Fibroblast of lung (primary cell): Measurements from ENCODE around the gene RNPEP. TPM values are rescaled to one million over a fixed set of nuclear protein-coding genes. Genes with fewer than 3 reads are reported as not detected.

Experiments
- DNase-seq, 2 donors: peaks; one replicate each; pipeline versions ENCODE4 v3.0.0 to v3.0.0-alpha.2; 2010; ENCODE audit warnings: low read depth in 2 of 2
- H2AFZ ChIP-seq: 2 replicates; pipeline ENCODE4 v1.5.1; 2012; ENCODE audit warnings: low read length, control low read depth, inconsistent platforms
- H3K27ac ChIP-seq: 2 replicates; pipeline ENCODE4 v1.5.1; 2011; ENCODE audit warnings: low read length, control low read depth; ENCODE audit not compliant: insufficient read depth
- H3K27me3 ChIP-seq: 2 replicates; pipeline ENCODE4 v1.5.1; 2011; ENCODE audit warnings: mild to moderate bottlenecking, low read length; ENCODE audit not compliant: control insufficient read depth, insufficient read depth
- H3K36me3 ChIP-seq: 2 replicates; pipeline ENCODE4 v1.5.1; 2011; ENCODE audit warnings: low read length; ENCODE audit not compliant: control insufficient read depth, insufficient read depth
- H3K4me1 ChIP-seq: 2 replicates; pipeline ENCODE4 v1.5.1; 2011; ENCODE audit warnings: low read length; ENCODE audit not compliant: control insufficient read depth, insufficient read depth; ENCODE audit errors: extremely low read depth
- H3K4me2 ChIP-seq: 2 replicates; pipeline ENCODE4 v1.5.1; 2011; ENCODE audit warnings: low read length, control low read depth; ENCODE audit not compliant: insufficient read depth; ENCODE audit errors: extremely low read depth
- H3K4me3 ChIP-seq, 4 experiments: fragments of 200-600 bp in 1 of 4; sonication (generic) in 1 of 4; replicated peaks in 1 of 4; 2 replicates each; pipeline ENCODE4 v1.5.1; 2011 to 2016; ENCODE audit warnings: low read length in 4 of 4, low read depth in 3 of 4, mild to moderate bottlenecking in 3 of 4, control low read depth in 2 of 4, inconsistent platforms in 1 of 4, mixed read lengths in 1 of 4; ENCODE audit not compliant: insufficient read depth in 1 of 4; ENCODE audit errors: control extremely low read depth in 1 of 4
- H3K79me2 ChIP-seq: 2 replicates; pipeline ENCODE4 v1.5.1; 2012; ENCODE audit warnings: mild to moderate bottlenecking, low read length, inconsistent platforms; ENCODE audit not compliant: control insufficient read depth, insufficient read depth
- H3K9ac ChIP-seq: 2 replicates; pipeline ENCODE4 v1.5.1; 2011; ENCODE audit warnings: mild to moderate bottlenecking, low read length, control low read depth; ENCODE audit not compliant: insufficient read depth
- H3K9me3 ChIP-seq: 2 replicates; pipeline ENCODE4 v1.5.1; 2012; ENCODE audit warnings: low read depth, low read length; ENCODE audit not compliant: control insufficient read depth, insufficient read depth
- H4K20me1 ChIP-seq: 2 replicates; pipeline ENCODE4 v1.5.1; 2011; ENCODE audit warnings: low read length; ENCODE audit not compliant: control insufficient read depth, insufficient read depth; ENCODE audit errors: extremely low read depth
- EZH2 ChIP-seq: IDR thresholded peaks from 2 replicates; pipeline ENCODE4 v1.5.1; 2012; ENCODE audit warnings: low read length, control low read depth, mild to moderate bottlenecking; ENCODE audit errors: missing control alignments
- polyA plus RNA-seq, 2 donors: library from polyadenylated mRNA; depleted of rRNA in 1 of 2; stranded (reverse) in 1 of 2; unstranded in 1 of 2; fragments of >200 nt; gene quantifications; 2 replicates each; pipeline ENCODE4 v1.2.1, GENCODE V29; 2011 to 2012; ENCODE audit warnings: missing spikeins in 1 of 2
- total RNA-seq: library from RNA; depleted of rRNA; stranded (reverse); fragments of >200 nt; gene quantifications from 2 replicates; pipeline ENCODE4 v1.2.1, GENCODE V29; 2014
- TF ChIP-seq, protein P1 (sequence below), 2 donors: IDR thresholded peaks in 1 of 2; conservative IDR thresholded peaks in 1 of 2; 1 replicate in 1 of 2; 2 replicates in 1 of 2; pipeline ENCODE4 v1.5.1; 2011 to 2012; ENCODE audit warnings: low read length in 2 of 2, control low read depth in 1 of 2, inconsistent platforms in 1 of 2, low read depth in 1 of 2, mild to moderate bottlenecking in 1 of 2

RNPEP gene
- total and polyA plus RNA-seq, 2 donors (not counting 1 experiment from before 2014, with no cell fraction given), result 56.9 to 77.1 TPM

GRCh38 chr1:202016811-202017748 is 34.6 kb downstream of the RNPEP start:
- H4K20me1 ChIP-seq, result no peaks in the 10 kb centered on the region

DNA sequence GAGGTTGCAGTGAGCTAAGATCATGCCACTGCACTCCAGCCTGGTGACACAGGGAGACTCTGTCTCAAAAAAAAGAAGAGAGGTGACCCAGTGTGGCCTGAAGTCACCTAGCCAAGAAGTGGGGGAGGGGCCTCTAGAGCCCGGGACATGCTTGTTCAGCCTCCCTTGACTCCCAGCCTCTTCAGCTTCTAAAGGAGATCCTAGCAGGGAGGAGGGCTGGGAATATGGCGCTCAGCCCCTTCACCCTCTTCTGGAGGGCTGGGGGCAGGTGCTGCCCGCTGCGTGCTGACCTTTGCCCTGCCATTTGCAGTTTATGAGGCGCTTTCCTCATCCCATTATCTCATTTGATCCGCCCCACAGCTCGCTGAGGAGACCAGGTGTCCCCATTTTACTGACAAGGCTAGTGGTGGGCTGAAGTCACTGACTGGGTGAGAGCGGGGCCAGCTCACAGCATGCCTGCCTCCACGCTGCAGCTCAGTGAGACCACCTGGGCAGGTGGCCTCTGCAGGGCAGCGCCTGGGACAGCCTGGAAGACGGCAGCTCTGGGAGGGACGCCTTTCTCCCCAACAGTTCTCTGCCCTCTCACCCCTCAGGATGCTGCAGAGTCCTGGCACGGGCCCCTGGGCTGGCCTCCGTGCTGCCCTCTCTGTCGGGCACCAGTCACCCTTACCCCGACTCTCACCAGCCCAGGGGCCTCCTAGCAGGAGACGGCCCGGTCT is 35.5 kb downstream of the RNPEP start:
- no peaks in the 10 kb centered on the region for H3K4me1 ChIP-seq

More at GRCh38 chr1:202016811-202017748, 34.6 kb downstream of the RNPEP start:
- Histone ChIP-seq H3K27ac (no peak overlapping the region), H2AFZ (no peak overlapping the region), H3K36me3 (no peaks in the 10 kb centered on the region), H3K9ac (no peak overlapping the region), H3K4me2 (no peak overlapping the region), H3K9me3 (no peaks in the 10 kb centered on the region), H3K27me3 (peaks cover 7% of the 10 kb centered on the region), H3K4me1 (no peaks in the 10 kb centered on the region), H3K79me2 (no peaks in the 10 kb centered on the region), H3K4me3 (no peak overlapping the region)
- TF ChIP-seq EZH2, result no peak
- TF ChIP-seq, protein P1, sequence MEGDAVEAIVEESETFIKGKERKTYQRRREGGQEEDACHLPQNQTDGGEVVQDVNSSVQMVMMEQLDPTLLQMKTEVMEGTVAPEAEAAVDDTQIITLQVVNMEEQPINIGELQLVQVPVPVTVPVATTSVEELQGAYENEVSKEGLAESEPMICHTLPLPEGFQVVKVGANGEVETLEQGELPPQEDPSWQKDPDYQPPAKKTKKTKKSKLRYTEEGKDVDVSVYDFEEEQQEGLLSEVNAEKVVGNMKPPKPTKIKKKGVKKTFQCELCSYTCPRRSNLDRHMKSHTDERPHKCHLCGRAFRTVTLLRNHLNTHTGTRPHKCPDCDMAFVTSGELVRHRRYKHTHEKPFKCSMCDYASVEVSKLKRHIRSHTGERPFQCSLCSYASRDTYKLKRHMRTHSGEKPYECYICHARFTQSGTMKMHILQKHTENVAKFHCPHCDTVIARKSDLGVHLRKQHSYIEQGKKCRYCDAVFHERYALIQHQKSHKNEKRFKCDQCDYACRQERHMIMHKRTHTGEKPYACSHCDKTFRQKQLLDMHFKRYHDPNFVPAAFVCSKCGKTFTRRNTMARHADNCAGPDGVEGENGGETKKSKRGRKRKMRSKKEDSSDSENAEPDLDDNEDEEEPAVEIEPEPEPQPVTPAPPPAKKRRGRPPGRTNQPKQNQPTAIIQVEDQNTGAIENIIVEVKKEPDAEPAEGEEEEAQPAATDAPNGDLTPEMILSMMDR (conservative IDR thresholded peaks at IDR 0.05 in 1 of 2, IDR thresholded peaks at IDR 0.05 in 1 of 2; ENCODE audit: low read depth in 1 of 2, low read length in 2 of 2), result no peak
- DNase-seq, result no peak

More for the DNA sequence above, 35.5 kb downstream of the RNPEP start:
- Histone ChIP-seq H3K27me3 (peaks cover 7% of the 10 kb centered on the region), H2AFZ (no peak overlapping the region), H4K20me1 (no peaks in the 10 kb centered on the region), H3K4me3 (no peak overlapping the region), H3K9ac (no peak overlapping the region), H3K4me2 (no peak overlapping the region), H3K9me3 (no peaks in the 10 kb centered on the region), H3K27ac (no peak overlapping the region), H3K79me2 (no peaks in the 10 kb centered on the region), H3K36me3 (no peaks in the 10 kb centered on the region)
- no peak for TF ChIP-seq EZH2
- TF ChIP-seq, protein P1 (conservative IDR thresholded peaks at IDR 0.05 in 1 of 2, IDR thresholded peaks at IDR 0.05 in 1 of 2; ENCODE audit: low read depth in 1 of 2, low read length in 2 of 2), result no peak
- DNase-seq, result no peak
